HG03060 (cell line): ENCODE measurements around the gene MOCS1.

Experiments used
- ATAC-seq: cut with Tn5 transposase; IDR thresholded peaks from one replicate; pipeline ENCODE4 v1.9.1; 2021; ENCODE audit warnings: low read depth, moderate number of reproducible peaks; ENCODE audit not compliant: unreplicated experiment

Gene MOCS1

DNA sequence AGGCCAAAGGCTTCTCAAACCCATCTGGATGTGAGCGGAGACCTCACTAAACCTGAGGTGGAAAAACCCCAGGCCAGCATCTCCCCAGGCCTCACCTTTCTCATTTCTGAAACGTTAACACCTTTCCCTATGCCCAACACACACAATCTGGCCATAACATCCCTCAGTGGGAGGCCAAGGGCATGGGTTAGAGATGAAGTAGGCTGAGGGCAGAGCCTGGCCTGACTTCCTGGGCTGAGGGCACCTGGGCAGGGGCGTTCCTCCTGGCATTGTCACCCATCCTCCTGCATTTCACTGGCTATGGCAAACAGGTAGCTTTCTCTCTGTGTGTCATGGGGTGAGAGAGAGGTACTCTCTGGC lies 8.4 kb downstream of the MOCS1 start:
- ATAC-seq = no peak

DNA sequence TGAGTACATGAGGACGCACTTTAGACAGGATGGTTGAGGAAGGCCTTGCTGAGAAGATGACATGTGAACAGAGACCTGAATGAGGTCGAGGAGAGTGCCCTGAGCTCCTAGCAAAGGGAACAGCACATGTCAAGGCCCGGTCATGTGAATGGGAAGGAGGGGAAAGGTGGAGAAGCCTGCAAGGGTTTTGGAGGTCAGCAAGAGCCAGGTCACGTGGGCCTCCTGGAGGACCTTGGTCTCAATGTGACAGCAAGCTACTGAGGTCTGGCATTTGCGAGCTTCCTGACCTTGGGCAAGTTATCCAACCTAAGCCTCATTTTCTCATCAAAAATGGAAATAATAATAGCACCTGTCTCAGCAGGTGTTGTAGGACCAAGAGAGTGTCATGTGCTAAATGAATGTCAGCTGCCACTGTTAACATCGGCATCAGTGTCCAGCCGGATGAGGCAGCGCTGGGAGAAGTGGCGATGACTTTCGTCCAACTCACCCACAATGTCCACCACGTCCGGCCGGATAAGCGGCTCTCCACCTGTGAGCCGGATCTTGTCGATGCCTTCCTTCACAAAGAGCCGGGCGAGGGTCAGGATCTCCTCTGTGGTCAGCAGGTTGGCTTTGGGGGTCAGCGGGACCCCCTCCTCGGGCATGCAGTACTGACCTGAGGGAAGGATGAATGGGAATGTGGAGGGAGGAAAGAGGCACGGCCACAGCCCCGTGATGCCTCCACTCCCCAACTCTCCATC lies 8.9 kb downstream of the MOCS1 start:
- no peak for ATAC-seq

DNA sequence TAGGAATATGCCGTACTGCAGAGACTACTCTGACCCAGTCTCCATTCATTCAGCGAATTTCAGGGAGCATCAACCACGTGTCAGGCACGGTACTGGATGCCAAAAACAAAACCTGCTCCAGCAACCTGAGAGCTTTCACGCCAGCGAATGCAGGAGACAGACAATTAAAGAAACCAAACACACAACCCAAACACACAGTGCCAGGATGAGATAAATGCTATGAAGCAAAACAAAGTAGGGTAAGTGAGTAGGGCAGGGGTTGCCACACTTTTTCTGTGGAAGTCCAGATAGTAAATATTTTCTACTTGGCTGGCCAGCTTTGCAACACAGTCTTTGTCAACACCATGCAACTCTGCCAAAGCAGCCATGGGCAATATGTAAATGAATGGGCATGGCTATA lies 10.0 kb downstream of the MOCS1 start:
- ATAC-seq = no peak

DNA sequence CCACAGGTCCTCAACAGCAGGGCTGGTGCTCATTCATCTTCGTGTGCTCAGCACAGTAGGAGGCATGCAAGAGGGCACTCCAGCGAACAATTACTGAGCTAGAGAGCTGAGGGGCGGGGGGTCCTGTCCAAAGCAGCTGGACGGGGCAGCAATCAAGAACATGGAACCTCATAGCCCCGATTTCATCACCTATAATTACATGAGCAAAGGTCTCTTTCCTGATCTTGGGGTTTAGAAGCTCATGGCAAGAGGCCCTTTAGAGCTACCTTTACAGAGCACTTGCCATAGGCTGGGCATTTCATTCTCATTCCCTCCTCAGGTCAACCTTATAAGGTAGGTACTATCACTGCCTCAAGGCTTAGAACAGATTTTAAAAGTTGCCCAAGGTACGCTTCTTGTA lies 10.4 kb downstream of the MOCS1 start:
- no peak for ATAC-seq

DNA sequence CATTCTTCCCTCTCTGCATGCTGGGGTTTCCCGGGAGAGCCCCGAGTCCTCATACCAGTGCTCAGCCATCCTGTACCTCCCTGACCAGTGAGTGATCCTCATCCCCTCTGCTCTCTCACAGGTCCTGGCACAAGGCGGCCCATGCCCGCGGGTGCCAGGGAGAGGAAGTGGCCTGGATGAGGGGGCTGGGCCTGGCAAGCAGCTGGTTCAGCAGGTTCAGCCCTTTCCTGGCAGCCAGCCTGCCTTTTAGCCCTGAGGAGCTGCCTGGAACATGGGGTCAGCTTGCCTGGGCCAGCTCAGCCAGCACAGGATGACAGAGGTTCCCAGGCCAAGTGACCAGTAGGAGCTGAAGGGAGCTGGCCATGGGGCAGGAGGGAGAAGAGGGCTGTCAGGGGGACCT lies 10.9 kb downstream of the MOCS1 start:
- ATAC-seq = no peak

DNA sequence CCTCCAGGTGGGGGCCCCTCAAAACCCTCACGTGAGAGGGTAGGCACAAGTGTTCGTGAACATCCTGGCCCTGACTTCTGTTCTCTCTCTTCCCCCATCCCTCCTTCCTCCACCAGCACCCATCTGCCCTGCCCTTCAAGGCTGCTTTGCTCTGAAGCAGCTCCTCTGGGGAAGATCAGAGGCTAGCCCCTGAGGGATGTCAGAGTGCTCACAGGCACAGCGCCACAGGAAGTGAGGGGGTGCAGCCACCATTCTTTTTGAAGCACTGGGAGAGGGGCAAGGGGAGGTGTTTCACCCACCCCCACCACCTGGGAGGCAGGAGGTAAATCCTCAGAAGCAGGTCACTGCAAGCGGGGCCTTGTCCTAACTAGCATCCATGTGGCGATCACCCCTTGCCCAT lies 11.4 kb downstream of the MOCS1 start:
- no peak for ATAC-seq

DNA sequence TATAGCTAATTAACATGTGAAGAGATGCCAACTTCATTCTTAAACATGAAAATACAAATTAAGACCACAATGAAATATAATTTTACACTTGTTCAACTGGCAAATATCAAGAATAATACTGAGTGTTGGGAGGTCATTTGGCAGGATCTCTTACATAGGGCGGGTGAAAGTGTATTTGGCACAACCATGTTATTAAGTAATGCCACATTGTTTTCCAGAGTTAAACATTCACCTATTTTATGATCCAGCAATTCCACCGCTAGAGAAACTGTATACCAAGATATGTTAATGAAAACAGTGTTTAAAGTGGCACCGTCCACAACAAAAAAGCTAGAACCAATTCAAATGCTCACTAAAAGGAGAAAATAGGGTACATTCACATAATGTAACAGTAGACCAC lies 14.1 kb downstream of the MOCS1 start:
- ATAC-seq = no peak

DNA sequence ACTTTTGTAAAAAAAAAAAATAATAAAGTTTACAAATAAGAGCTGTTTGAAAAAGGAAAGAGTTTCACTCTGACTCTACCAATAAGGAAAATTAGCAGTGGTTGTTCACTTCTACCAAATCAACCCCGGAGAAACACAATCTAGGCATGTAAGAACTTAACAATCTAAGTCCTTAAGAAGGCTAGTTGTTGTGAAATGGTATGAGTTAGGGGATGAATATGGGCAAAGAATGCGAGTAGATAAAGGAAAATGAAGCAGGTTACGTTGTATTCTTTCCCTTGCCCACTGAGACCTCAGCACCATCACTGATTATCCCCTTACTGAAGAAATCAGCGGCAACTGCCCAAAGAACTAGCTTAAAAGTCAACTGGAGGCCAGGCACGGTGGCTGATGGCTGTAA lies 15.4 kb downstream of the MOCS1 start:
- ATAC-seq = no peak

DNA sequence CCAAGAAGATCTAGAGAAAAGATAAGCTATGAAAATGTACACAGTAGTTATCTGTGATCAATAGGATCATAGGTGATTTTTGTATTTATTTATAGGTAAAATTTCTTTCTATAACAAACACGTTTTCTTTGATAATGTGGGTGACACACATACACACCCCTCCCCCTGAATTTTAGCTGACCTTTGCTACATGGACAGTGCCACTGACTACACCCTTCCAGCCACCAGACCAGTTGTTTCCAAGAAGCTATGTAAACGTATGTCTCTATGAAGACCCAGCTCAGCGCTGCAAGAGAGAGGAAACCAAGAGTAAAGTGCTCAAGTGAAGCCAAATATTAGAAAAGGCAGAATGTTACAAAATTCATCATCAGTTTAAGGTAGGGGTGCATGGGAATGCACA lies 16.3 kb downstream of the MOCS1 start:
- ATAC-seq = no peak

DNA sequence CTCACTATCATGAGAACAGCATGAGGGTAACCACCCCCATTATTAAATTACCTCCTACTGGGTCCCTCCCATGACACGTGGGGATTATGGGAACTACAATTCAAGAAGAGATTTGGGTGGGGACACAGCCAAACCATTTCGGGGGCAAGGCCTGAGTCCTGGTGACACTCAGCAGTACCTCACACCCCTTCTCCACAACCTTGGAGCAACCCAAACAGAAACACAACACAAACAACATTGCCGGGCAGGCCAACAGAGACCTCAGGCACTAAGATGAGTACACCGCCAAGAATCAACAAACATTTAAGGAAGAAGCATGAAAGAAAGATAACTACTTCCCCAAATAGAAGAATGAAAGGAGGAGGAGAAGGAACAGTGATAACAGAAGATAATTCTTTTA lies 16.9 kb downstream of the MOCS1 start:
- no peak for ATAC-seq

DNA sequence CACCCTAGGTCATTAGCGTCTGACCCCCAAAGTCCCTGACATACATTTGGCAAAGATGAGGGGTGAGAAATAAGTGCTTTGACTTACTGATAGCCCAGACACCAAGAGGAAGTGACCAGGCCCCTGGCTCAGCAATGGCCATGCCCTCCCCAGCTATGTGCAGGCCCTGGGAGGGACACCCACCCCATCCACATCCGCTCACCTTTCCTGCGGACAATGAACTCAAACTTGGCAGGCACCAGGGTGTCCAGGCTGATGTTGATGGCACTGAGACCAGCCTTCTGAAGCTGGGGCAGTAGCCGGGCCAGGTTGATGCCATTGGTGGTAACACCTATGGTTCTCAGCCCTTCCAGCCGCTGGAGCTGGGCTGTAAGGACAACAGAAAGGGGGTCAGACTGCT lies 18.4 kb downstream of the MOCS1 start:
- ATAC-seq = no peak

DNA sequence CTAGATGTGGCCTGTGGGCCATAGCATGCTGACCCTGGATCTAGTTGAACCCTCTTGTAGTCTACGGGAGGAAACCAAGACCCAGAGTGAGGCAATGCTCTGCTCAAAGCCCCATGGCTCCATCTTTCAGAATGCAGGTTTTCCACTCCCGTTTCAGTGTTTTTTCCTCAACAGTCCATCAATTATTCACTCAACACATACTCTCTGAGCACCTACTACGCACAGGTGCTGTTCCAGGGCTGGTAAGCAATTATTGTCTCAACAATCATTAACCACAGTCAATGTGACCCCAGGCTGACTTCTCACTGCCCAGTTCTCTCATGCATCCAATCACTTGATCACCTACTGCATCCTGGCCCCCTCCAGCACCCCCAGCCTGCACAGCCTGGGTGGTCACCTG lies 20.0 kb downstream of the MOCS1 start:
- ATAC-seq = no peak

DNA sequence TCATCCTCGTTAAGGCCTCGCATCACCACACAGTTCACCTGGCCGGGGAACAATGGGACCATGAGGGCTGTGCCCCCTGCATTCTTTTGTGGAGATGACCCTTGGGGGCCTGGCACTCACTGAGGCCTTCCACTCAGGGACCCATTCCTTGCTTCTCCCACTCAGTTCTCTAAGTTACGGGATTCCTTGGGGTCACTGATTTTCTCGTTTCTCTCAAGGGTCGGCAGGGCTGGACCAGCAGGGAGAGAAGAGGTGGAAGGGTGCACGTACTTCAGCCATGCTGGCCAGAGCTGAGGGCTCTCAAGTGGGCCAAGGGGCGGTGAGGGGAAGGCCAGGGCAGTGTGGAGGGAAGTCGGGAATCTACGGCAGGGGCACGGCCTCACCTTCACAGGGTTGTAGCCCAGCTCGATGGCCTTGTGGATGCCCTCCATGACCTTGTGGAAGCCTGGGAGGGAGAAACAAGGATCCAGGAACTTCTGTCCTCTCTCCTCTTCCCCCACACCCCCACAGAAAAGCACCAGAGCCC lies 20.8 kb downstream of the MOCS1 start:
- no peak for ATAC-seq

DNA sequence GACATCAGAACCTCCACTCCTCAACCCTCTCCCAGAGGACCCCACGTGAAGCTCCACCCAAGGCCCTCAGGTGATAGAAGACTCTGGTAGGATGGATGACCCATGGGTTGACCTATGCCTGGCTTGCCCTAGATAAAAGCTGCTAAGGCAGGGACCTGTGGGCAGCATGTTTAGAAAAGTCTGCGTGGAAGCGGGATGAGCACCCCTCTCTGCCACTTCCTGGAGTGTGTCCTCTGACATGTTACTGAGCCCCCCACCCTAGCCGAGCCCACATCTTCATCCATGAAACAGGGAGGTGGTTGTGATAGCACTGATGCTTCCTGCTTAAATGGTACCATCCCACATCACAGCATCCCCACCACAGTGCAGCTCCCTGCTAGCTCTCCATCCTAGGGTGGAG lies 21.8 kb downstream of the MOCS1 start:
- ATAC-seq = no peak

DNA sequence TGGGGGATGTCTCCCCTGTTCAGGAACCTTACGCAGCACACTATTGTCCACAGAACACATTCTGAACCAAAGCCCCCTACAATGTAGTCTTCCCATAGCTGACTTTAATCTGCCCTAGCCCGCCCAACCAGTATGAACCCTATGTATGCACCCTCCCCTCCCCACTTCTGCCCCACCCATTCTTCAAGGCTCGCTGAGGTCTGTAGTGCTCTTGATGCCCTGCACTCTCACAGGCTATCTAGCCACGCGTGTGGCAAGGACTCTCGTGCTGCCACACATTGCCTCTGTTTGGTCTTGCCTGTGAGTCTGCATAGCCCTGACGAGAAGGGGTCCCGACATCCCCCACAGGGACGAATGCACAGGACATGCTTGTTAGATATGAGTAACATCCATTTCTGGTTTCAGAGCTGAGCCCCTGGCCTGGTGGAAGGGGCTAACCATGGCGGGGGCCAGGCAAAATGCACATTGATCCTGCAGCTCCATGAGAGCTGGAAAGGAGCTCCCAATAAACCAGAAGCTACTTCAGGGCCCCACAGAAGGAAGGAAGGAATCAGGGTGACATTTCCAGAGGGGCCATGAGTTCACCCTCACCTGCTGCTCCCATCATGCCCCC lies 22.6 kb downstream of the MOCS1 start:
- no peak for ATAC-seq

DNA sequence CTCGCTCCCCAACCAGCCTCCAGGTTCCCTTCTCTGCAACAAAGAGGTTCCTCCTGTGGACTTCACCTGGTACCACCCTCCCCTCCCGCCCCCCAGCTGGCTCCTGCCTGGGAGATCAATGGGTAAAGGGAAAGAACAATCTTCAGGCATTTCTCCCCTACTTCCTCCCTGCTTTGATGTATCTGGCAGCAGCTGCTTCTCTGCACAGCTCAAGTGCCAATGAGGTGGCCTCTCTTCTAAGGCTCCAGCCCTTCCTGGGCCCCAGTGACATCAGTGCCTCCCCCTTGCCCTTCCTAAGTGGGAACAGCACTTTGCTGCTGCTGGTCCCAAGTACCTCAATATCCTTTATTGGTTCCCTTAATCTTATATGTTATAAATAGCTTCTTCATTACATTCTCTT lies 23.5 kb downstream of the MOCS1 start:
- ATAC-seq = no peak

DNA sequence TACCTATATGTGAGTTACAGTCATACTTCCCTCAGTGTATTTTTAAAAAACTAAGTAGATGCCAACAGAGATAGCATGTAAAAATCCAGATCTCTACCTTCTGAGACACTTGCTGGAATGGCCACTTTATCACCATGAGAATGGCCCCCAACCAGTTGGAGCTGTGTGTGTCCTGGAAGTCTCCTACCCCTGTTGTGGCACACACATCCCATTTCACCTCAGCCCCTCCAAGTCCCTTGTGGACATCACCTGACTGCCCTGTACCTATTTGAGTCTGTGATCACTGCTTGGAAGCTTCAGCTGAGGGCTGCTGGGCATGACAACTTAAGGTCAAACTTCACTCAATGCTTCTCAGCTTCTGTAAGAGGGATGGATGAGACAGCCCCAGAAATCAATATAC lies 24.1 kb downstream of the MOCS1 start:
- ATAC-seq = no peak

DNA sequence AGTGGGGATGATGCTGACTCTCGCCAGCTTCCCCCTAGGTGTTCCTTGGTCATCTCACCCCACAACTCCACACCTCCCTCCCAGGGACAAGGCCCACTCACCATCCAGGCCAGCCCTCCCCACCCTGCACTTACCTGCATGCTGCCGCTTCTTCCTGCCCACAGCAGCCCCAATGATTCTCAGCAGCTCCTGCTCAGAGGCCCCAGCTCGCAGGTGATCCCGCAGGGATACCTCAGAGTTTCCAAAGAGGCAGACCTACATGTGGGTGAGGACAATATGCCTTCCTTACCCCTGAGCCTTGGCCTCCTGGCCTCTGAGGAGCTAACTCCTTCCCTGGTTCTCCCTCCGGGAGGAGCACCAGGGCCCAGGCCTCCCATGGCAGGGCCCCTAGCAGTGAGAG lies 24.6 kb downstream of the MOCS1 start:
- no peak for ATAC-seq

DNA sequence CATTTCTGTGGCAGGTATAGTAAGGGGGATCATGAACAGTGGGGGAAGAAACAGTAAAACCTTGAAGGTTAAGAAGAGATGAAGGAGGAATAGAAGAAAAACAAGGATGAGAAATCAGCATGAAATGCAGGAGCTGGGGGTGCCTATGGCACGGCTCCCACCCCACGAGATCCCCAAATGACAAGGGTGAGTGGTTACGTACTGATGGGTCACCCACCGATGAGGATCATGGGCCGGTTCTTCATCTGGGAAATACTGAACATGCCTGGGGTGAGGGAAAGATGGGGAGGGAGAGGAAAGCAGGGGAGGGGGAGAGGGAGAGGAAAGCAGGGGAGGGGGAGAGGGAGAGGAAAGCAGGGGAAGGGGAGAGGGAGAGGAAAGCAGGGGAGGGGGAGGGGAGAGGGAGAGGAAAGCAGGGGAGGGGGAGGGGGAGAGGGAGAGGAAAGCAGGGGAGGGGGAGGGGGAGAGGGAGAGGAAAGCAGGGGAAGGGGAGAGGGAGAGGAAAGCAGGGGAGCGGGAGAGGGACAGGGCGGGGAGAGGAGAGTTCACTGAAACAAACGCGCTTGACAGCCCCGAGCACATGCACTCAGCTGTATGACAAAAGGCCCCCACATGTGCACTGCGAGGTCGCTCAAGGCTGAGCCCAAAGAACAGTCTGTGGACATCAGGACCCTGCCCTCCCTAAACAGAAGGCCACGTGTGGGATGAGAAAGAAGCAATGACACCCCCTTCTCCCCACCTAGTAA lies 25.3 kb downstream of the MOCS1 start:
- ATAC-seq = no peak

DNA sequence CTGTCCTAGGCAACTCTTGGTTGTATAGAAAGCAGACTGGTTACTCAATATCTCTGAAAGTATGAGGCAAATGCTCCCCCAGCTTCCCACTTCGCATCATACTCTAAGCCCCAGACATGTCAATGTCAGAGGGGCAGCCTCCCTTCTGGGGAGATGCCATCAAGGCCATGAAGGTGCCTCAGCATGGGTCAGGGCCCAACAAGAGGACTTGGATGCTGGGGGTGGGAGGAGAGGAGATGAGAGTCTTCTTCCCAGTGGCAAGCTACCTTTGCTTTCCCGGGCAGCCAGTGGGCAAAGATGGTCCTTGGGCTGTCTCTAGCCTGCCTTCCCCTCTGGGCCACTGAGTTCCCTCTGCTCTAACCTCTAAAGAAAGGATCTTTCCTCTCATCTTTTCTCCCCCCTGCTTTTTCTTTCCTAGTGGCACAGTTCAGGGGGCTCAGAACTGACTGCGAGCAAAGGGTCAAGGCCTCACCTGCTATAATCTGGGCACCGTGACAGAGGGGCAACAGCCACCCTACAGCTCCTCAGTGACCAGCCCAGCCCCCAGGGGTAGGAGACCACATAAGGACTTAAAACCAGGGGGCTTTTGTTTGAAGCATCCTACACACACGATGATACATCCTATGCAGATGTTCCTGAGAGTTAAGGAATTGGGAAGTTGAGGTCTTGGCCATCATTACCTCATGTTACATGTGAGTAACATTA lies 26.2 kb downstream of the MOCS1 start:
- no peak for ATAC-seq

DNA sequence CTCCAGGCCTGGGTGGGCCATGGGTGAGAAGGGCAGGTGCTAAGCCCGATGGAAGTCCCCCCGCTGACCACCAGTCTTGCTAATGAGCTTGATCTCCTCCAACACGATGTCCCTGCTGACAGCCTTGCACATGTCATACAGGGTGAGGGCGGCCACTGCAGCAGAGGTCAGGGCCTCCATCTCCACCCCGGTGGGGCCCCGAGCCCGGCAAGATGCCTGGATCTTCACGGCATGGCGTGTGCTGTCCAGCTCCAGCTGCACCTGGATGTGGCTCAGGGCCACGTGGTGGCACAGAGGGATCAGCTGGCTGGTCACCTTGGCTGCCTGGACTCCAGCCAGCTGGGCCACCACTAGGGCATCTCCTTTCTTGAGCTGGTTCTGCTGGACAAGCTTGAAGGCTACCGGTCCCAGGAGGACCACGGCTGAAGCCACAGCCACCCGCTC lies 27.9 kb downstream of the MOCS1 start:
- no peak for ATAC-seq
